Myocyte (in vitro differentiated cells): ENCODE data around the gene FOXL2NB. TPM values are rescaled to one million over a fixed set of nuclear protein-coding genes. Genes with fewer than 3 reads are reported as not detected.

Source experiments
- DNase-seq: peaks from one replicate; pipeline ENCODE4 v3.0.0-alpha.2; 2012; ENCODE audit warnings: low read depth
- total RNA-seq: library from RNA; depleted of rRNA; stranded (reverse); fragments of >200 nt; gene quantifications from 2 replicates; pipeline ENCODE4 v1.2.3, GENCODE V29; 2014

FOXL2NB gene
- total RNA-seq, 1 donor from 2014 or later = 3.2 TPM

- peak; percentile 6 for DNase-seq
These were observed 1.9 kb upstream of the FOXL2NB start for GRCh38 chr3:138944929-138945708.

- DNase-seq = peak; percentile 67
These were observed 1.0 kb upstream of the FOXL2NB start for GRCh38 chr3:138945709-138946662.

GRCh38 chr3:138947495-138948121, 591 bp downstream of the FOXL2NB start:
- no peak for DNase-seq

GRCh38 chr3:138948371-138949001, 1.5 kb downstream of the FOXL2NB start:
- no peak for DNase-seq

- DNase-seq = no peak
These were observed 2.0 kb downstream of the FOXL2NB start for GRCh38 chr3:138949002-138949418.

GRCh38 chr3:138949445-138950005, 2.5 kb downstream of the FOXL2NB start:
- DNase-seq = no peak

GRCh38 chr3:138950006-138950644, 3.1 kb downstream of the FOXL2NB start:
- DNase-seq = no peak

- DNase-seq = no peak
These were observed 3.7 kb downstream of the FOXL2NB start for GRCh38 chr3:138950701-138951100.

GRCh38 chr3:138960417-138960852, 13.4 kb downstream of the FOXL2NB start:
- no peak for DNase-seq

GRCh38 chr3:138962854-138963560, 16.0 kb downstream of the FOXL2NB start:
- no peak for DNase-seq

- DNase-seq = no peak
These were observed 17.2 kb downstream of the FOXL2NB start for GRCh38 chr3:138964264-138964663.

GRCh38 chr3:138964923-138965322, 17.9 kb downstream of the FOXL2NB start:
- DNase-seq = no peak

- DNase-seq = peak; percentile 68
These were observed 24.8 kb downstream of the FOXL2NB start for GRCh38 chr3:138971766-138972320.

- DNase-seq = peak; percentile 30
These were observed 25.9 kb downstream of the FOXL2NB start for GRCh38 chr3:138972941-138973340.

- no peak for DNase-seq
These were observed 27.4 kb downstream of the FOXL2NB start for GRCh38 chr3:138974462-138974861.

GRCh38 chr3:138975351-138975750, 28.3 kb downstream of the FOXL2NB start:
- DNase-seq = no peak

GRCh38 chr3:138976047-138976446, 29.0 kb downstream of the FOXL2NB start:
- no peak for DNase-seq

GRCh38 chr3:138984816-138985215, 37.8 kb downstream of the FOXL2NB start:
- DNase-seq = no peak

- peak; percentile 38 for DNase-seq
These were observed 38.9 kb downstream of the FOXL2NB start for GRCh38 chr3:138985932-138986331.
